ENCODE measurements around the gene HMGCS1.

HMGCS1 gene

GRCh38 chr5:43258116-43258515, 55.1 kb downstream of the HMGCS1 start:
- Histone ChIP-seq H3K27me3 (ENCODE audit: insufficient read depth, poor library complexity, severe bottlenecking) (peaks cover 10% of the 10 kb centered on the region), H3K4me1 (ENCODE audit: insufficient read depth, poor library complexity, severe bottlenecking) (no peaks in the 10 kb centered on the region), H3K27ac (ENCODE audit: poor library complexity, severe bottlenecking) (no peak overlapping the region), H3K4me3 (ENCODE audit: severe bottlenecking) (no peak overlapping the region), H3K36me3 (ENCODE audit: low read depth) (no peaks in the 10 kb centered on the region), H3K9me3 (ENCODE audit: severe bottlenecking) (no peaks in the 10 kb centered on the region)
- ATAC-seq (ENCODE audit: low read depth) (no peak), DNase-seq (ENCODE audit: low spot score) (no peak)
- TF ChIP-seq CTCF (IDR thresholded peaks at IDR 0.05; ENCODE audit: poor library complexity, severe bottlenecking): no peak

- no peak overlapping the region for H3K4me3 ChIP-seq (ENCODE audit: severe bottlenecking)
- no peaks in the 10 kb centered on the region for H3K36me3 ChIP-seq (ENCODE audit: low read depth)
- peak; percentile 41; the same call in 1 of the 3 replicates for ATAC-seq (ENCODE audit: low read depth)
- H3K9me3 ChIP-seq (ENCODE audit: severe bottlenecking): no peaks in the 10 kb centered on the region
- peaks cover 10% of the 10 kb centered on the region for H3K27me3 ChIP-seq (ENCODE audit: insufficient read depth, poor library complexity, severe bottlenecking)
- no peak for TF ChIP-seq CTCF (IDR thresholded peaks at IDR 0.05; ENCODE audit: poor library complexity, severe bottlenecking)
- no peak overlapping the region for H3K27ac ChIP-seq (ENCODE audit: poor library complexity, severe bottlenecking)
- DNase-seq (ENCODE audit: low spot score): no peak
- H3K4me1 ChIP-seq (ENCODE audit: insufficient read depth, poor library complexity, severe bottlenecking): no peaks in the 10 kb centered on the region
Observed at GRCh38 chr5:43256261-43256966, 56.8 kb downstream of the HMGCS1 start.

GRCh38 chr5:43255704-43256103, 57.5 kb downstream of the HMGCS1 start:
- Histone ChIP-seq H3K27me3 (ENCODE audit: insufficient read depth, poor library complexity, severe bottlenecking) (peaks cover 13% of the 10 kb centered on the region), H3K4me1 (ENCODE audit: insufficient read depth, poor library complexity, severe bottlenecking) (no peaks in the 10 kb centered on the region), H3K36me3 (ENCODE audit: low read depth) (no peaks in the 10 kb centered on the region), H3K4me3 (ENCODE audit: severe bottlenecking) (no peak overlapping the region), H3K9me3 (ENCODE audit: severe bottlenecking) (no peaks in the 10 kb centered on the region), H3K27ac (ENCODE audit: poor library complexity, severe bottlenecking) (no peak overlapping the region)
- TF ChIP-seq CTCF (IDR thresholded peaks at IDR 0.05; ENCODE audit: poor library complexity, severe bottlenecking): no peak
- ATAC-seq (ENCODE audit: low read depth) (no peak), DNase-seq (ENCODE audit: low spot score) (no peak)

GRCh38 chr5:43251754-43252153, 61.5 kb downstream of the HMGCS1 start:
- no peak for TF ChIP-seq CTCF (IDR thresholded peaks at IDR 0.05; ENCODE audit: poor library complexity, severe bottlenecking)
- Histone ChIP-seq H3K4me3 (ENCODE audit: severe bottlenecking) (no peak overlapping the region), H3K27me3 (ENCODE audit: insufficient read depth, poor library complexity, severe bottlenecking) (peaks cover 4% of the 10 kb centered on the region), H3K27ac (ENCODE audit: poor library complexity, severe bottlenecking) (no peak overlapping the region), H3K9me3 (ENCODE audit: severe bottlenecking) (no peaks in the 10 kb centered on the region), H3K36me3 (ENCODE audit: low read depth) (no peaks in the 10 kb centered on the region), H3K4me1 (ENCODE audit: insufficient read depth, poor library complexity, severe bottlenecking) (no peaks in the 10 kb centered on the region)
- ATAC-seq (ENCODE audit: low read depth) (no peak), DNase-seq (ENCODE audit: low spot score) (no peak)

GRCh38 chr5:43245724-43246385, 67.4 kb downstream of the HMGCS1 start:
- H3K36me3 ChIP-seq (ENCODE audit: low read depth): no peaks in the 10 kb centered on the region
- no peaks in the 10 kb centered on the region for H3K4me1 ChIP-seq (ENCODE audit: insufficient read depth, poor library complexity, severe bottlenecking)
- no peak overlapping the region for H3K27ac ChIP-seq (ENCODE audit: poor library complexity, severe bottlenecking)
- ATAC-seq (ENCODE audit: low read depth) (no peak), DNase-seq (ENCODE audit: low spot score) (no peak)
- no peak for TF ChIP-seq CTCF (IDR thresholded peaks at IDR 0.05; ENCODE audit: poor library complexity, severe bottlenecking)
- no peaks in the 10 kb centered on the region for H3K9me3 ChIP-seq (ENCODE audit: severe bottlenecking)
- H3K27me3 ChIP-seq (ENCODE audit: insufficient read depth, poor library complexity, severe bottlenecking): no peaks in the 10 kb centered on the region
- H3K4me3 ChIP-seq (ENCODE audit: severe bottlenecking): no peak overlapping the region
